D341Med (cell line): Measurements from ENCODE around the gene COX4I2.
"Not testable (repeated sequence)": the region's sequence is repeated elsewhere in the genome, so short reads cannot be mapped to it uniquely, and the experiment has no call there.

ENCODE experiments used
- DNase-seq: peaks from one replicate; pipeline ENCODE4 v3.0.0; 2012; ENCODE audit warnings: low spot score

The COX4I2 gene

DNA sequence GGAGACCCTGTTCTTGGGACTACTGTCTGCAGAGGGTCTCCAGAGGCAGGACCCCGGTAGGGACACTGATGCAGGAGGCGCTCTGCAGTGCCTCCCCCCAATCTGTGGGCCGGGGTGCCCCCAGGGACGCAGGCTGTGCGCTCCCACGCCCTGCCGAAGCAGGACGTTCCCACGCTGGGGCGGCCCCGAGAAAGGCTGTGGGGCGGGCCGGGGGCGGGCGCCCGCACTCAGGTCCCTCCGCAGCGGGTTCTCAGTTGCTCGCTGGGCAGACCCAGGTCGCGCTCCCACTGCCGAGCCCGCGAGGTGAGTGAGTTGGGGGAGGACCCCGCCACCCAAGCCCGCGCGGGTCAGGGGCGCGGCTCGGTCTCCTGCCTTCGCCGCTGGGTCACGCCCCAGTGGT, at the start of gene COX4I2:
Gene COX4I2 (plus strand): TSS at position 253 of the 400 bp plus-strand sequence. CDS start 1,106 bp downstream, outside the sequence.
- peak; percentile 61 for DNase-seq

DNA sequence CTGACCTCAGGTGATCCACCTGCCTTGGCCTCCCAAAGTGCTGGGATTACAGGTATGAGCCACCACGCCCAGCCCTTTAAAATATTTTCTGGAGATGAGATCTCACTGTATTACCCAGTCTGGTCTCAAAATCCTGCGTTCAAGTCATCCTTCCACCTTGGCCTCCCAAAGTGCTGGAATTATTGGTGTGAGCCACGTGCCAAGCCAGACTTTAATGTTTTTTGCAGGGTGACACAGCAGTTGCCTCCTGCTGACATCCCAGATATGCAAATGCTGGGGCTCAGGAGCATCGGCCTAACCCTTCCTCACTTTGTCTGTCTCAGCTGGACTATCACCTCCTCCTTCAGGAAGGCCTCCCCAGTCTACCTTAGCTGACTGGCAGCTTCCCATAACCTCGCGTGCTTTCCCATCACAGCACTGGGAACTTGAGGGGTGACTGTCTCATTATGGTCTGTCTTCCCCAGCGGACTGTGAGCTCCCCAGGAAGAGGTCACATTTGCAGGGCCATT, 46.9 kb upstream of the COX4I2 start:
- no peak for DNase-seq

DNA sequence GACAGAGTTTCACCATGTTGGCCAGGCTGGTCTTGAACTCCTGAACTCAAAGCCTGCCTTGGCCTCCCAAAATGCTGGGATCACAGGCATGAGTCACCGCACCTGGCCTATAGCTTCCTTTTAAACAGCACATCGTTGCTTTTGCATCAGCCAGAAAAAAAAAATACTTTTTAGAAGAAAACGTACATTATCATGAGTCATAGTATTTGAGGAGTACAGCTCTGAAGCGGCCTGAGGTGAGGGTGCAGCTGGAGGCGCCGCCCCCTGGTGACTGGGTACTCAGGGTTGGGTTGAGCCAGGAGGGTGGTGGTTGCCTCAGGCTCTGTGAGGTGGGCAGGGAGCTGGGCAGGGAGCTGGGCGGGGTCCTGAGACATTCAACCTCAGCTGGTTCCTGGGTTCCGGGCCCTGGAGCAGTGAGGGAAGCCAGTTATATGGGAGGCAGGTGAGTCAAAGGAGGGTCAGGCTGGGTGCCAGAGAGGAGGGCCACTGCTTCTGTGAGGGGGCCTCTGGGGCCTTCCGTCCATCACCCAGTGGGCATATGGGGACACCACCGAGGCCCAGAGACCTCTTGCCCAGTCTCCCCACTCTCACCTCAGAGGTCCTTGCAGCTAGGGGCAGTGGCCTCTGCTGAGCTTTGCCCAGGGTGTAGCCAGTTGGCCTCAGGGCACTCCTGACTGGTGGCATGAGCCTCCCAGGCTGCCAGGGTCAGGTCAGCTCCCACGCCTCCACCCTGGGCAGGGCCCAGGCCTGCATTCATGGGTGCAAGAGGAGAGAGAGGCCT, 44.3 kb upstream of the COX4I2 start:
- DNase-seq, result no peak

DNA sequence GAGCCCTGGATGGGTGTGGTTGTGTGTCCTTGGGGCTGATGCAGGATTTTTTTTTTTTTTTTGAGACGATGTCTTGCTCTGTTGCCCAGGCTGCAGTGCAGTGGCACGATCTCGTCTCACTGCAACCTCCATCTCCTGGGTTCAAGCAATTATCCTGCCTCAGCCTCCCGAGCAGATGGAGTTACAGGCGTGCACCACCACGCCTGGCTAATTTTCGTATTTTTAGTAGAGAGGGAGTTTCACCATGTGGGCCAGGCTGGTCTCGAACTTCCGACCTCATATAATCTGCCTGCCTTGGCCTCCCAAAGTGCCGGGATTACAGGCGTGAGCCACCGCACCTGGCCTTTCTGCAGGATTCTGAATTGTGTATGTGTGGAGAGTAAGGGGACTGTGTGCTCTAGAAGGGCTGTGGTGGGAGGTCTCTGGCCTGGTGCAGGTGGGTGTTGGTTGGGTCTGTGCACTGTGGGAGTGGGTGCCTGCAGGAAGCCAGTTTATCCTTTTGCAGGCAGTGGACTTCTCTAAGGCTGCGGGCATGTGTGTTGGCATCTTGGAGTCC, 43.6 kb upstream of the COX4I2 start:
- DNase-seq, result no peak

- DNase-seq, result no peak
Observed at GRCh38 chr20:31594558-31595379, 42.9 kb upstream of the COX4I2 start.

- DNase-seq, result no peak
Observed at GRCh38 chr20:31595380-31595653, 42.4 kb upstream of the COX4I2 start.

- DNase-seq, result no peak
Observed at GRCh38 chr20:31595654-31596411, 41.9 kb upstream of the COX4I2 start.

DNA sequence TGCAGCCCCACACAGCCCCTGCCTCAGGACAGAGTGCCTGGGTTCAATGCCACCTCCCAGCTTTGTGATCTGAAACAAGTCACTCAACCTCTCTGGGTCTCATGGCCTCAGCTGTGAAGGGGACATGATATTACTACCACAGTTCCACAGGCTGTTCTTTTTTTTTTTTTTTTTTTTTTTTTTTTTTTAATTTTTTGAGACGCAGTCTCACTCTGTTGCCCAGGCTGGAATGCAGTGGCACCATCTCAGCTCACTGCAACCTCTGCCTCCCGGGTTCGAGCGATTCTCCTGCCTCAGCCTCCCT, 41.3 kb upstream of the COX4I2 start:
- not testable (repeated sequence) for DNase-seq

DNA sequence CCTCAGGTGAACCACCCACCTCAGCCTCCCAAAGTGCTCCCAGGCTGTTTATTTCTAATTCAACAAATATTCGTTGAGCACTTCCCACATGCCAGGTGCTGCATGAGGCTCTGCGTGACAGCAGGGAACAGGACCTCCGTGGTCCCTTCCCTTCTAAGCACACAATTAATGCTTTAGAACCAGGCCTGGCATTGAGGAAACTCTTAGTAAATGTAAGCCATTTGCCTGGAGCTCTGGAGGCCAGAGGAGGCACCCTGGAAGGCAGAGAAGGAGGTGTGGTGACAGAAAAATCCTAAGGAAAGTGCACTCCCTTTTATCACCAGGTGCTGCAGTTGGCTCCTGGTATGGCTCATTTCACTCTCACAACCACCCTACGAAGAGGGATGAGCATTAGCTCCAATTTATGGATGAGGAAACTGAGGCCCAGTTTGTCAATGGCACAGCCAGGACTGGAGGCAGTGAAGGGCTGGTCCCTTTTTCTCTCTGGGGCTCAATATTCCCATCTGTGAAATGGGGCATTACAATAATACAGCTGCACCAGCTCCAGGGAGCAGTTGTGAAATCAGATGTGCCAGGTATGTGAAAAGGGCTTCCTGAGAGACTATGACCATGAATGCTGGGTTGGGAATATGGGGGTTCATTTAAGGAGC, 40.8 kb upstream of the COX4I2 start:
- DNase-seq, result no peak

GRCh38 chr20:31597481-31597855, 40.2 kb upstream of the COX4I2 start:
- no peak for DNase-seq

- no peak for DNase-seq
Observed at GRCh38 chr20:31602431-31602778, 35.3 kb upstream of the COX4I2 start.

GRCh38 chr20:31602779-31603441, 34.8 kb upstream of the COX4I2 start:
- no peak for DNase-seq

DNA sequence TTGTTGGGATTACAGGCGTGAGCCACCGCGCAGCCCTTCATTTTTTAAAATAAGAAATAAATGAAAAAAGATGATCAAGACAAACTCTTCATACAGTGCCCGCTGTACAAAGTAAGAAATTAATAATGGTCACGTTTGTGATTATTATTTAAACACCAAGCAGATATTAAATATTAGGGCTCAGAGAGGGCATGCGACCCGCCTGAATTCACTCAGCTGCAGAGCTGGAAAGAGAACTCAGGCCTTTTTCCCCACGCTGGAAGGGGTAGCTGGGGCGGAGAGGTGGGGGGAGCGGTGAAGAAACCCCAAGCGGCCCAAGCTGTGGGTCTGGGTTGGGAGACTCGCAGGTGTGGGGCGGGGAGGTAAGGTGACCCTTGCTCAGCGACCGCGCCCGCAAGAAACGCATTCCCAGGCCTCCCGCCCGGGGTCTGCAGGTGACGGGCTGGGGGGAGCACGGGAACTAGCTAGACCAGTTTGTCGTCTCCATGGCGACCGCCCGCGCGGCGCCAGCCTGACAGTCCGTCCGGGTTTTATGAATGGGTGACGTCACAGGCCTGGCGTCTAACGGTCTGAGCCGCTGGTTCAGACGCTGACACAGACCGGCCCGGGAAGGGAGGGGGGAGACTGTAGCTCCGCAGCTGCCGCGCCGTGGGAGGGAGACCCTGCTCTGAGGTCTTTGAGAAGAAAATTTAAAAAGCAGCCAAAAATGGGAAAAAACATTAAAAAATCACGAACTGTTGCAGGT, 33.7 kb upstream of the COX4I2 start:
- DNase-seq, result peak; percentile 94

- DNase-seq, result no peak
Observed at GRCh38 chr20:31604567-31605030, 33.1 kb upstream of the COX4I2 start.

GRCh38 chr20:31605031-31605901, 32.4 kb upstream of the COX4I2 start, which contains the start of gene ID1:
TSS of gene ID1 (plus strand) at chr20:31605289. CDS start at chr20:31605388, 99 bp downstream.
- peak; percentile 92 for DNase-seq

DNA sequence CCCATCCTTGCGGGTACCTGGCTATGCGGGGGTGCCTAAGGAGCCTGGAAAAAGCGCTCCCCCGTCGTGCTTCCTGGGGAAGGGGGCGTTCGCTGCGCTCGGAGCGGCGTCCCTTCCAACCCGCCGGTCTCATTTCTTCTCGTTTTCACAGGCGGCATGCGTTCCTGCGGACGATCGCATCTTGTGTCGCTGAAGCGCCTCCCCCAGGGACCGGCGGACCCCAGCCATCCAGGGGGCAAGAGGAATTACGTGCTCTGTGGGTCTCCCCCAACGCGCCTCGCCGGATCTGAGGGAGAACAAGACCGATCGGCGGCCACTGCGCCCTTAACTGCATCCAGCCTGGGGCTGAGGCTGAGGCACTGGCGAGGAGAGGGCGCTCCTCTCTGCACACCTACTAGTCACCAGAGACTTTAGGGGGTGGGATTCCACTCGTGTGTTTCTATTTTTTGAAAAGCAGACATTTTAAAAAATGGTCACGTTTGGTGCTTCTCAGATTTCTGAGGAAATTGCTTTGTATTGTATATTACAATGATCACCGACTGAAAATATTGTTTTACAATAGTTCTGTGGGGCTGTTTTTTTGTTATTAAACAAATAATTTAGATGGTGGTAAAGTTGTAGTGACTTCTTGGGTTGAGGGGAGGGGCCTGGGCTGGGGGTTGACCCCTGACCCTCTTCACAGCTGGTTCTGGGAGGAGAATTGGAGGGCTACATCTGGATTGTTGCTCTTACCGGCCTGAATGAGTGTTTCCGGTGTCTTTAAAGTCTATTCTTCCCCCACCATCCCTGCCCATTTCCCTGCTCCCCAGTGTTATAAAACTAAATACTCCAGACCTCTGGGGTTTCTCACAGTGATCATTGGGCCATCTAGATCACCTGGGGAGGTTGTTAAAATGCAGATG, 31.6 kb upstream of the COX4I2 start:
- DNase-seq, result no peak

DNA sequence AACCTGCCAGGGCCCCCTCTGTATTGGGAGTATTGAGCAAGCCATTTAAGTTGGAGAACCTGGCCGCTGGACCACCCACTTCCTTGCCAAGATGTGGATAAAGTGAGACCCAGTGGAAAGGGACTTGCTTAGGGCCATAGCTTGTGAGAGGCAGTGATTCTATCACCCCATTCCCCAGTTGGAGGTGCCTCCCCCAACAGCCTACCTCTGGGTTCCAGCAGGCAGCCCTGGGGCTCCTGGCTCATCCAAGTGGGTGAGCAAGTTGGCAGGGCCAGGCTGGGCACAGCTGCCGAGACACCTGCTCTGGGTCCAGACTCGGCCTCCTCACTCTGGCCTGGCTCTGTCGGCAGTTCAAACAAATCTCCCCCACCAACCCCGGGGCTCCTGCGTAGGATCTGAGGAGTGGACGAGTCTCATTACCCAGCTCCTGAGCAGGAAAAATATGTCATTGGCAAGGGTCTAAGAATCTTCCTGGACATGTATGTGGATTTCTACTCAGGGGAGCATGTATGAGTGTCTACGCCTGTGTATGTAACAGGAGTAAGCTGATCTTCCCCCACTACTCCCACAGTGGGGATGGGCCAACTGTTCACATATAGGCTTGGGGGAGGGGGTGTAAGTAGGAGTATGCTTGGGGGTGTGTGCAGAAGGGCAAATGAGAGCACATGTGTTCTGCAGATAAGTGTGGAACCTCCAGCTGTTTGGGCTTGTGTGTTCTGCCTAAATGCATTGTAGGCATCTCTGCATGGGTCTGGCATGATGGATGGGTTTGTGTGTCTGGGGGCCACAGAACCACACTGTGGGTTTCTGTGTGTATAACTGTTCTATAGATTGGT, 30.7 kb upstream of the COX4I2 start:
- peak; percentile 65 for DNase-seq
